Measurements from ENCODE around the gene C4BPA.

C4BPA gene

DNA sequence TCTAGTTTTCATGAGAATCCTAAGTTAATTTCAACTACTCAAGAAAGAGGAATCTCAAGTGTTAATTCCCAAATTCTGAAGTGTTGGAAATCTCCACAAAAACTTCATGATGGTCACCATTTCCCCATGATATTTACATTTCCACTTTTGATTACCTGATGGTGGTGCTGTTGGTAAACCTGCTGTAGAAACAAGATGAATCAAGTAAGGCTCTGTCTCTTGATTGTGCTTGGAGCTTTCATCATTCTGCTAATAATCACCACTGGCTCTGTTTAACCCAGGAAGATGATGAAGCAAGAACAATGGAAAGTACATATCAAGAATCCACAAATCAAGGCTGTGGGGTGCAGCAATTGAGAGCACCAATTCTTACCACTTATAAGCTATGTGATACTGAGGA, 77.8 kb downstream of the C4BPA start:
- no peak for DNase-seq (ENCODE audit: low read depth, low spot score)

DNA sequence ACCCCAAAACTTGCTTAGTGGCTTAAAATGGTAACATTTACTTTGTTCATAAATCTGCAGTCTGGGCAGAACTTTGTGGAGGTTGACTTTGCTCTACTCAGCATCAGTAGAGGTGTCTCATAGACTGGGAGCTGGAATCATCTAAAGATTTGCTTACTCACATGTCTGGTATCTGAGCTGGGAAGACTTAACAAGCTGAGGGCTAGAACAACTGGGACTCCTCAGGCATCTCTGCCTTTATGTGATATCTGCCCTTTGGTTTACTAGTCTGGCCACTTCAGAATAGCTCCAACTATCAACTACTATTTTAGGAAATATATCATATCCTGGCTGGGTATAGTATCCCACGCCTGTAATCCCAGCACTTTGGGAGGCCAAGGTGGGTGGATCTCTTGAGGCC, 82.5 kb downstream of the C4BPA start:
- DNase-seq (ENCODE audit: low read depth, low spot score), result no peak

DNA sequence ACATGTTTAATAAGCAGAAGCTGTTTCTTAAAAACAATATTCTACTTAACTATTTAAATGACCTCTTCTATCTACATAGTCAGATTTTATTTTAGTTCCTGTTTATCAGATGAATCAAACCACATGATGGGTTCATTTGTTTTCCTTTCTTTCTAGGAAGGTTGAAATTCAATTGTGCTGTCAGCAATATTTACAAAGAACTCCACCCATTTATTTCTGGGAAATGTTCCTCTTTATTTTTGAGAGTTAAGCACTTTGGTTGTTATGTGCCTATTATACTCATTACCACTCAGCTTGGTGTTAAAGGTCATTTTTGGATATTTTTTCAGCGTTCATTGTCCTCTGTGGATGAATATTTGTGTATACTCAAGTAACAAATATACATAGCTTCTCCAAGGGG, 84.9 kb downstream of the C4BPA start:
- DNase-seq (ENCODE audit: low read depth, low spot score), result no peak

DNA sequence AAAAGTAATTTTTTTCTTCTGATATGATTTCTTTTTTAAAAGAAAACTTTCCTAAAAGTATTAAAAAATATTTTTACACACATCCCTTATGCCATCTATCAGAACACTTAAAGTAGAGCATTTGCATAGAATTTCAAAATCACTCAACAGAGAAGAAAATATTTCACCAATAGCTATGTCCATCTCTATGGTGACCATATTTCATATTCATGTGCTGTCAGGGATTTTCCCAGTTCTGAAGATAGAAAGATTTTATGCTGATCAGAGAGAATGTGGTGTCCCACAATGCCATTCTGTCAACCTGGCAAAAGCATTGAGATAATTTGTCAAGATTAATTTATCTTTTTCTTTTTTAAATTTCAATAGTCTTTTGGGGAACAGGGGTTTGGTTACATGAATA, 87.0 kb downstream of the C4BPA start:
- no peak for DNase-seq (ENCODE audit: low read depth, low spot score)

DNA sequence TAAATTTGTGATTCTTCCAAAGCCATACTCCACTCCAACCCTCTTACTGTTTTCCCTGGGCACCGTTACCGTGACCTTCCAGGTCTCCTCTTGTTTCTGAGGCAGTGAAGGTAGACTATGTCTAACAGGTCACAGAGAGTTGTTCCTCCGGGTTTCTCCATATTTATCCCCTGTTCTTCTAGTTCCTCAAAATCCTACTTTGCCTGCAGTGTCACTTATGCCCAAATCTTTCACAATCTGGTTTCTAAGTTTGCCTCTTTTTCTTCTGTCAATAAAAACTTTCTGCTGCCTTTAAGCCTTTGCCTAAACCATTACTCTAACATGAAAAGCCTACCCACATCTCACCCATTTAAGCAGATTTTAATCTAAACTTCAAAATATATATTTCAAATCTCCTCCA, 87.7 kb downstream of the C4BPA start:
- no peak for DNase-seq (ENCODE audit: low read depth, low spot score)

DNA sequence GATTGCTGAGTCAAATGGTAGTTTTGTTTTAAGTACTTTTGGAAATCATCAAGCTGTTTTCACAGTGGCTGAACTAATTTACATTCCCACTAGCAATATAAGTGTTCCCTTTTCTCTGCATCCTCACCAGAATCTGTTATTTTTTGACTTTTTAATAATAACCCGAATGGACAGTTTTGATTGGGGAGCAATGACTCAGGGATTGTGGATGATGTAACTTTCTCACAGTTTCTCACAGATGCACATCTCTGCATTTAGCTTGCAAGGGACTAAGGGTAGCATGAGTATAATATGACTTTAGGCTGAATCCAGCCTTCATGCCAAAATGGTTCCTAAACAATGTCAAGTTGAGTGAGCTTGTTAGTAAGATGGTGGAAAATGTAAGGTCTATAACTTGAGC, 90.2 kb downstream of the C4BPA start:
- no peak for DNase-seq (ENCODE audit: low read depth, low spot score)

Measured in activated naive CD8-positive, alpha-beta T cell treated with anti-CD3 and anti-CD28 coated beads, Interleukin-2, amount 50 U/mL, for 16 hours (primary cell).